IMR-90 (cell line): ENCODE data around the gene PNLIP. TPM values are rescaled to one million over a fixed set of nuclear protein-coding genes. Genes with fewer than 3 reads are reported as not detected.

Experiments
- ATAC-seq: fragments of 200-7000 bp; cut with Tn5 transposase; 2 replicates; pipeline ENCODE4 v1.9.1; 2020; ENCODE audit warnings: low read depth, mild to moderate bottlenecking, moderate library complexity
- BruUV-seq: library from RNA; stranded (reverse); fragments of 400-500 nt; replicated peaks from 2 replicates; lab custom pipeline; 2021; lab: Mats Ljungman, UMichigan
- CTCF ChIA-PET: fragments of 300-600 bp; formaldehyde crosslinking; extraction: SDS; loops from one replicate; lab custom pipeline; 2021; ENCODE audit warnings: antibody characterized with exemption; lab: Yijun Ruan, JAX
- POLR2A ChIA-PET: fragments of 300-600 bp; sonication (Branson Sonifier 250); formaldehyde crosslinking; loops from one replicate; lab custom pipeline; 2022; ENCODE audit warnings: antibody characterized with exemption; ENCODE audit not compliant: unreplicated experiment; lab: Charles Lee
- DNase-seq: peaks from one replicate; pipeline ENCODE4 v3.0.0; 2013
- H2AFZ ChIP-seq: replicated peaks from 2 replicates; pipeline ENCODE3; 2013; ENCODE audit warnings: low read length, mild to moderate bottlenecking; ENCODE audit not compliant: poor library complexity
- H2AK5ac ChIP-seq: 2 replicates; pipeline ENCODE4 v1.6.1; 2013; ENCODE audit warnings: low read depth, low read length, inconsistent platforms
- H2AK9ac ChIP-seq: replicated peaks from 2 replicates; pipeline ENCODE3; 2013; ENCODE audit warnings: mild to moderate bottlenecking, low read depth, low read length, moderate library complexity; ENCODE audit not compliant: poor library complexity
- H2BK120ac ChIP-seq: 2 replicates; pipeline ENCODE4 v1.6.1; 2013; ENCODE audit warnings: low read depth, low read length, inconsistent platforms
- H2BK15ac ChIP-seq: 3 replicates; pipeline ENCODE4 v1.6.1; 2013; ENCODE audit warnings: low read depth, low read length, inconsistent platforms
- H2BK20ac ChIP-seq: 2 replicates; pipeline ENCODE4 v1.6.1; 2013; ENCODE audit warnings: low read depth, mild to moderate bottlenecking, inconsistent platforms, low read length, moderate library complexity
- H2BK5ac ChIP-seq: 2 replicates; pipeline ENCODE4 v1.6.1; 2013; ENCODE audit warnings: mild to moderate bottlenecking, low read depth, low read length, inconsistent platforms; ENCODE audit not compliant: poor library complexity, severe bottlenecking
- H3K14ac ChIP-seq: replicated peaks from 2 replicates; pipeline ENCODE4 v1.6.1; 2013; ENCODE audit warnings: low read depth, low read length, inconsistent platforms
- H3K18ac ChIP-seq: 2 replicates; pipeline ENCODE4 v1.6.1; 2013; ENCODE audit warnings: low read depth, low read length, control low read depth
- H3K23ac ChIP-seq: 2 replicates; pipeline ENCODE4 v1.6.1; 2013; ENCODE audit warnings: low read depth, low read length, inconsistent platforms
- H3K27ac ChIP-seq: 2 replicates; pipeline ENCODE4 v1.5.1; 2013; ENCODE audit warnings: mild to moderate bottlenecking, control low read depth, low read length; ENCODE audit not compliant: insufficient read depth
- H3K27me3 ChIP-seq: 2 replicates; pipeline ENCODE4 v1.6.1; 2013; ENCODE audit warnings: low read length; ENCODE audit not compliant: control insufficient read depth, insufficient read depth
- H3K36me3 ChIP-seq: 2 replicates; pipeline ENCODE4 v1.6.1; 2013; ENCODE audit warnings: low read length, mixed read lengths; ENCODE audit not compliant: control insufficient read depth, insufficient read depth
- H3K4ac ChIP-seq: 2 replicates; pipeline ENCODE4 v1.6.1; 2013; ENCODE audit warnings: low read depth, low read length, inconsistent platforms
- H3K4me1 ChIP-seq: 2 replicates; pipeline ENCODE4 v1.6.1; 2013; ENCODE audit warnings: low read length, mixed read lengths; ENCODE audit not compliant: control insufficient read depth, insufficient read depth
- H3K4me2 ChIP-seq: 2 replicates; pipeline ENCODE4 v1.6.1; 2013; ENCODE audit warnings: low read depth, mild to moderate bottlenecking, control low read depth, low read length, moderate library complexity
- H3K4me3 ChIP-seq: 2 replicates; pipeline ENCODE4 v1.5.1; 2013; ENCODE audit warnings: low read depth, mild to moderate bottlenecking, control low read depth, low read length, moderate library complexity; ENCODE audit not compliant: insufficient read depth
- H3K56ac ChIP-seq: 2 replicates; pipeline ENCODE4 v1.6.1; 2013; ENCODE audit warnings: low read length, inconsistent platforms; ENCODE audit not compliant: insufficient read depth; ENCODE audit errors: extremely low read depth
- H3K79me1 ChIP-seq, 2 experiments: 2 replicates each; pipeline ENCODE4 v1.6.1; 2013; ENCODE audit warnings: low read length in 2 of 2, inconsistent platforms in 1 of 2, low read depth in 1 of 2
- H3K9ac ChIP-seq: 2 replicates; pipeline ENCODE4 v1.6.1; 2013; ENCODE audit warnings: low read depth, low read length, control low read depth
- H3K9me1 ChIP-seq: 2 replicates; pipeline ENCODE4 v1.6.1; 2013; ENCODE audit warnings: low read length, inconsistent platforms; ENCODE audit not compliant: insufficient read depth
- H3K9me3 ChIP-seq: 2 replicates; pipeline ENCODE4 v1.6.1; 2013; ENCODE audit warnings: low read length; ENCODE audit not compliant: control insufficient read depth, insufficient read depth
- H4K20me1 ChIP-seq: 2 replicates; pipeline ENCODE4 v1.6.1; 2013; ENCODE audit warnings: low read length, inconsistent platforms; ENCODE audit not compliant: insufficient read depth
- H4K5ac ChIP-seq: 2 replicates; pipeline ENCODE4 v1.6.1; 2013; ENCODE audit warnings: mild to moderate bottlenecking, low read depth, low read length, control low read depth
- H4K8ac ChIP-seq, 2 experiments: 2 replicates each; pipeline ENCODE4 v1.6.1; 2013; ENCODE audit warnings: low read depth in 2 of 2, low read length in 2 of 2, control low read depth in 1 of 2, inconsistent platforms in 1 of 2
- H4K91ac ChIP-seq: 2 replicates; pipeline ENCODE4 v1.6.1; 2013; ENCODE audit warnings: low read depth, low read length, inconsistent platforms; ENCODE audit not compliant: insufficient read depth
- CEBPB ChIP-seq: IDR thresholded peaks from 2 replicates; pipeline ENCODE4 v1.6.1; 2012; ENCODE audit warnings: low read depth, low read length, improper control_type of control experiment
- MAZ ChIP-seq: IDR thresholded peaks from 2 replicates; pipeline ENCODE4 v1.6.1; 2012; ENCODE audit warnings: low read depth, mild to moderate bottlenecking, low read length, improper control_type of control experiment, moderate library complexity, borderline replicate concordance
- MXI1 ChIP-seq: IDR thresholded peaks from 2 replicates; pipeline ENCODE4 v1.6.1; 2012; ENCODE audit warnings: low read depth, mild to moderate bottlenecking, low read length, moderate library complexity, borderline replicate concordance
- NFE2L2 ChIP-seq: fragments of 150-350 bp; IDR thresholded peaks from 2 replicates; pipeline ENCODE4 v1.6.1; 2016; ENCODE audit warnings: low read depth, mild to moderate bottlenecking, low read length
- WGBS, 2 experiments: methylation state at CpG; one replicate each; pipeline versions ENCODE4 v1.1.5 to v1.1.7; 2013; ENCODE audit warnings: missing lambda C conversion rate in 2 of 2; ENCODE audit not compliant: insufficient read length in 1 of 2; ENCODE audit errors: extremely low coverage in 2 of 2; 5-methylcytosine and 5-hydroxymethylcytosine counted together
- dilution Hi-C: fragments of 300-500 bp; cut with HindIII; formaldehyde crosslinking; loops from one replicate; pipeline ENCODE4 v1.14.3; 2018; ENCODE audit warnings: low sequenced_read_pairs; ENCODE audit not compliant: unreplicated experiment
- in situ Hi-C: fragments of 300-500 bp; cut with MboI; formaldehyde crosslinking; loops from 3 replicates; pipeline ENCODE4 v1.14.3; 2019; ENCODE audit warnings: low sequenced_read_pairs, inconsistent platforms, mixed read lengths
- intact Hi-C: fragments of 100-400 bp; cut with micrococcal nuclease; formaldehyde crosslinking; loops from 2 replicates; pipeline ENCODE4 v1.10.0; 2022
- polyA plus RNA-seq, 3 experiments: library from polyadenylated mRNA; depleted of rRNA; stranded (reverse); fragments of >200 nt; gene quantifications; 2 replicates each; pipeline ENCODE4 v1.2.3, GENCODE V29; 2012; ENCODE audit warnings: low replicate concordance in 1 of 3
- total RNA-seq: library from RNA; depleted of rRNA; stranded (reverse); fragments of >200 nt; gene quantifications from 2 replicates; pipeline ENCODE4 v1.2.3, GENCODE V29; 2012
- TF ChIP-seq, protein P1 (sequence below): fragments of 150-350 bp; IDR thresholded peaks from 2 replicates; pipeline ENCODE4 v1.6.1; 2017; ENCODE audit warnings: mild to moderate bottlenecking, antibody characterized with exemption, low read length, low read depth

The PNLIP gene
- total and polyA plus RNA-seq, 2 of the 4 experiments (the other 2 are of a cell fraction) = not detected

DNA sequence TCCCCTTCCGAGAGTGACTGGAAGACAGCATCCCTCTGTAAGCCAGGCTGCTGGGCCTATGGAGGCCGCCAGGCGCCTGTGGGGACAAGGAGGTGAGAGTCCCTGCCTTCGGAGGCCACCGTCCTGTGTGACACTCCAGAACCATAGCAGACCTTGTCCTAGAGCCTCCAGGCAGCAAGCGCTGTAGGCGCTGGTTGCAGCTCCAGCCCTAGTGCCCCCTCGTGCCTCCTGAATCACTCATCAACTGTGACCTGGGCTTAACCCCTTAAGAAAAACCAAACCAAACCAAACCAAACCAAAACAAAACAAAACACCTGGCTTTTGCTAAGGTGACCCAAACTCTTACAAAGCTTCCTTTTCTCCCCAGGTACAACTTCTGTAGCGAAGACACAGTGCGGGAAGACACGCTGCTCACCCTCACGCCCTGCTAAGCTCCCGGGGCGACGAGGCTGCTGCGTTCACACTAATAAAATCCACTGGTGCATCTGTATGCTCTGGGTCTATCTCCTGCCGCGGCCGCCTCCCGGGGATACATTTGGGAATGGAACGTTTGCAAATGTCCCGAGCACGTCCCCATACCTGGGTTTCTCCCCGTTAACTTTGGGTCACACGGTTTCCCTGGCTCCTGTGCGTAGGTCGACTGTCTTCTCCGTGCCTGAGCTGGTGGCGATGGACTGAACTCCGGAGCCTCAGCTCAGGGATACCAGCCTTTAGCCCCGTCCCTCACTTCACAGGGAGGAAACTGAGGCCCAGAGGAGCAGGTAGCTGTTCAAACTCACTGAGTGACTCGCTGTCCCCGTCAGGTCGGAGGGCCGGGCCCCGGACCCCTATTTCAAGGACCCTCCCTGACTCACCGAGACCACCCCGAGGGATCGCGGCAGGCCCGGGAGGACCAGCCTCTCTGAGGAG, 63.2 kb downstream of the PNLIP start:
- in situ Hi-C loops = no loop called here
- 32% methylated on average over 12 of the region's 41 CpGs; no CpG with 5 or more reads in 1 of the 2 experiments for WGBS, 2 experiments

More for the DNA sequence above, 63.2 kb downstream of the PNLIP start:
- no peak overlapping the region for H3K23ac ChIP-seq
- H3K36me3 ChIP-seq = no peaks in the 10 kb centered on the region
- peaks cover 6% of the 10 kb centered on the region; the same call in 1 of the 2 replicates for H3K27me3 ChIP-seq
- ChIA-PET POLR2A (no interaction called here), CTCF (no interaction called here)
- H3K56ac ChIP-seq = no peak overlapping the region
- no peaks in the 10 kb centered on the region for H4K20me1 ChIP-seq
- H3K79me1 ChIP-seq = no peaks in the 10 kb centered on the region
- no peaks in the 10 kb centered on the region for H3K9me1 ChIP-seq
- no peak overlapping the region for H3K27ac ChIP-seq
- ATAC-seq = 0 out of 2 replicates have a peak, but pooled peaks have one; percentile 16
- H3K9me3 ChIP-seq = no peaks in the 10 kb centered on the region
- dilution Hi-C loops = no loop called here
- intact Hi-C loops = no loop called here
- no peak for DNase-seq
- H3K18ac ChIP-seq = no peak overlapping the region
- H2AK5ac ChIP-seq = no peak overlapping the region
- H2BK120ac ChIP-seq = no peak overlapping the region
- no peak overlapping the region for H3K14ac ChIP-seq
- H4K8ac ChIP-seq = no peak overlapping the region
- no peak overlapping the region for H2AK9ac ChIP-seq
- no TSS peak for BruUV-seq
- no peaks in the 10 kb centered on the region; the same call in 1 of the 2 replicates for H3K4me1 ChIP-seq
- TF ChIP-seq MAZ (no peak), MXI1 (no peak), CEBPB (no peak), NFE2L2 (no peak)
- TF ChIP-seq, protein P1, sequence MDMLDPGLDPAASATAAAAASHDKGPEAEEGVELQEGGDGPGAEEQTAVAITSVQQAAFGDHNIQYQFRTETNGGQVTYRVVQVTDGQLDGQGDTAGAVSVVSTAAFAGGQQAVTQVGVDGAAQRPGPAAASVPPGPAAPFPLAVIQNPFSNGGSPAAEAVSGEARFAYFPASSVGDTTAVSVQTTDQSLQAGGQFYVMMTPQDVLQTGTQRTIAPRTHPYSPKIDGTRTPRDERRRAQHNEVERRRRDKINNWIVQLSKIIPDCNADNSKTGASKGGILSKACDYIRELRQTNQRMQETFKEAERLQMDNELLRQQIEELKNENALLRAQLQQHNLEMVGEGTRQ = no peak
- H2BK5ac ChIP-seq = no peak overlapping the region
- H3K4ac ChIP-seq = no peak overlapping the region
- H3K9ac ChIP-seq = no peak overlapping the region
- H3K4me3 ChIP-seq = no peak overlapping the region
- no peak overlapping the region for H2BK15ac ChIP-seq
- no peak overlapping the region for H4K91ac ChIP-seq
- H2AFZ ChIP-seq = peak overlapping the region; percentile 78
- H2BK20ac ChIP-seq = no peak overlapping the region
- H3K4me2 ChIP-seq = no peak overlapping the region; the same call in 1 of the 2 replicates
- no peak overlapping the region for H4K5ac ChIP-seq
